GM10248 (cell line): ENCODE results near the gene ALDH3B2.

Experiments used
- CTCF ChIA-PET: fragments of 300-600 bp; sonication (Branson Sonifier 250); formaldehyde crosslinking; extraction: SDS; loops from one replicate; lab custom pipeline; 2021; ENCODE audit warnings: antibody characterized with exemption; lab: Yijun Ruan, JAX
- POLR2A ChIA-PET: fragments of 350-650 bp; sonication (Branson Sonifier 250); formaldehyde crosslinking; extraction: SDS; loops from one replicate; lab custom pipeline; 2020; ENCODE audit warnings: antibody characterized with exemption; lab: Yijun Ruan, JAX
- DNase-seq: peaks from one replicate; pipeline ENCODE4 v3.0.0; 2012; ENCODE audit errors: extremely low spot score
- TF ChIP-seq, protein P1 (sequence below): IDR thresholded peaks from 2 replicates; pipeline ENCODE4 v1.5.1; 2012; ENCODE audit warnings: mild to moderate bottlenecking, low read depth; ENCODE audit errors: extremely low read depth, missing control alignments, control extremely low read depth

The ALDH3B2 gene

DNA sequence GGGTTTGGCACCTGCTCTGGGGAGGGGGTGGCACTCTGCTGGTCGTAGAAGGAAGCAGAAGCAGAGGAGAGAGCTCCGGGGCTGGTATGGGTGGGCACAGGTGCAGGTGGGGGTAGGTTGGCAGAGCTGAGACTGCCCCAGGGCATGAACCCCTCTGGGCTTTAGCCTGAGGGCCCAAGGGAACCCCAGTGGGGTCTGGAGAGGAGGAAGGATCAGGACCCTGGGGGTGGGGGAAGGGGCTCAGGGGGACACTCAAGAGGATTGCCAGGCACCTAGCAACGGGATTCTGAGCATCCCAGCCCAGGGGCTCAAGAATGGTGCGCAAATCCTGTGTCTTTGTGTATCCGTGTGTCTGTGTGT is 6.3 kb downstream of the ALDH3B2 start:
- POLR2A ChIA-PET: no interaction called here
- TF ChIP-seq, protein P1, sequence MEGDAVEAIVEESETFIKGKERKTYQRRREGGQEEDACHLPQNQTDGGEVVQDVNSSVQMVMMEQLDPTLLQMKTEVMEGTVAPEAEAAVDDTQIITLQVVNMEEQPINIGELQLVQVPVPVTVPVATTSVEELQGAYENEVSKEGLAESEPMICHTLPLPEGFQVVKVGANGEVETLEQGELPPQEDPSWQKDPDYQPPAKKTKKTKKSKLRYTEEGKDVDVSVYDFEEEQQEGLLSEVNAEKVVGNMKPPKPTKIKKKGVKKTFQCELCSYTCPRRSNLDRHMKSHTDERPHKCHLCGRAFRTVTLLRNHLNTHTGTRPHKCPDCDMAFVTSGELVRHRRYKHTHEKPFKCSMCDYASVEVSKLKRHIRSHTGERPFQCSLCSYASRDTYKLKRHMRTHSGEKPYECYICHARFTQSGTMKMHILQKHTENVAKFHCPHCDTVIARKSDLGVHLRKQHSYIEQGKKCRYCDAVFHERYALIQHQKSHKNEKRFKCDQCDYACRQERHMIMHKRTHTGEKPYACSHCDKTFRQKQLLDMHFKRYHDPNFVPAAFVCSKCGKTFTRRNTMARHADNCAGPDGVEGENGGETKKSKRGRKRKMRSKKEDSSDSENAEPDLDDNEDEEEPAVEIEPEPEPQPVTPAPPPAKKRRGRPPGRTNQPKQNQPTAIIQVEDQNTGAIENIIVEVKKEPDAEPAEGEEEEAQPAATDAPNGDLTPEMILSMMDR: no peak
- CTCF ChIA-PET: interaction anchor here (1.0 to 3.4 kb wide), 3 partner anchors 21 to 132 kb away, joined by 3 to 21 read pairs (median 4); partner anchors contain the start of gene NUDT8
- no peak for DNase-seq

DNA sequence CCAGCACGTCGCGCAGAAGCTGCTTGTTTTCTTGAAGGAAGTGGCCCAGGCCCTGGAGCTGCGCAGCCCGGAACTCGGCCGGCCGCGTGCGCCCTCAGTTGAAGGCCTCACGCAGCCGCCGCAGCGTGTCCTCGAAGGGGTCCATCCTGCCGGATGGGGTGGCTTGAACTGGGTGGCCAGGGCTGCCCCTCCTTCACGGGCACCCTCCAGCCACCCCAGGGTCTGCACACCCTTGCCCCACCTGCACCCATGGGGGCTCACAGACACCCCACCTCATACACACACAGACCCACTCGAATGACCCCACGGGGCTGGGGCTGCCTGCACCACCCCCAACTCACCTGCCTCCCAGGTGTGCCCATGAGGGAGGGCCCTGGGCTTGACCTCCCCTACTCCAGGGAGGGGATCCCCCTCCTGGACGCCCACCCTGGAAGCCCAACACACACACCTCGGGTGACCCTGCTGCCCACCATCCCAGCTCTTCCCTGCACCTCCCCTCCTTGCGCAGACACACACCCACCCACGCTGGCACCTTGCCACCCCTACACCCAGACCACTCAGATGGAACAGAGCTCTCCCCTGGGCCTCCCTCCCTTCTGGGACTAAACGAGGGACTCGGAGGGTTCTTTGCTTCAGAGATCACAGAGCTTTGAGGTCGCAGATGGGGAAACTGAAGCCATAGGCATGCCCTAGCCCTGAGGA is 6.8 kb downstream of the ALDH3B2 start:
- ChIA-PET CTCF (interaction anchor here (1.0 to 3.4 kb wide), 4 partner anchors 15 to 133 kb away, joined by 3 to 21 read pairs (median 4); partner anchors contain the start of gene NUDT8), POLR2A (no interaction called here)
- TF ChIP-seq, protein P1: no peak
- DNase-seq: peak; percentile 30

DNA sequence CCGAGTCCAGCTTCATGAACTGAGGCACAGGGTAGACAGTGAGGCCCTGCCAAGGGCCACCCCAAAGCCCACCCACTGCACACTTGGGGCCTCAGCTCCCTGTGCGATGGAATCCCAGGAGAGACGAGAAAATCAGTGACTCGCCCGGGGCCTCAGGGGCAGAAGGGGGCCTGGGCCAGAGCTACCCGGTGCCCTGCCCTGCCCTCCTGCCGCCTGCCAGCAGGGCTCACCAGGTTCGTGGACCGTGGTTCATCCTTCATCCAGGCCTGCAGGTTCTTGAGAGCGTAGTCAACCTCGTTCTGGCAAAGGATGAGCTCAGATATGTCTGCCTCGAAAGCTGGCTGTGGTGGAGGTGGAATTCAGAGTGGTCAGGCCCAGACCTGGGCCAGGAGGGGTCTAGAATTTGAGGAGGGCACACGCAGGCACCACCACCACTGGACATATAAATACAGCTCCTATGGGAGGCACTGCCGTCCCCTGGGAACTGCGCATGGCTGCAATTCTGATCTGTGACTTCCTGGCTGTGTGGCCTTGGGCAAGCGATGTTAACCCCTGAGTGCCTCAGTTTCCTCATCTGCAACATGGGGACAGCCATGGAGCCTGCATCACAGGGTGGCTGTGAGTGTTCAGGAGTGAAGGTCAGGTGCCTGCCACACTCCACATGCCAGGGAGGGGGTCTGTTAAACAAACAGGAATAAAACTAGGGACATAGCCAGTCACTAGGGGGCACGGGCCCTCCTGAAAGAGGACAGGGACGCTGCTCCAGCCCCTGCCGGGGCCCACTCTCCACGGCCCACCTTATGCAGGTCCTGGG is 7.5 kb downstream of the ALDH3B2 start:
- TF ChIP-seq, protein P1: no peak
- CTCF ChIA-PET: interaction anchor here (1.0 to 3.4 kb wide), 6 partner anchors 15 to 133 kb away, joined by 3 to 21 read pairs (median 4); partner anchors contain the start of gene NUDT8
- POLR2A ChIA-PET: no interaction called here
- DNase-seq: peak; percentile 14

DNA sequence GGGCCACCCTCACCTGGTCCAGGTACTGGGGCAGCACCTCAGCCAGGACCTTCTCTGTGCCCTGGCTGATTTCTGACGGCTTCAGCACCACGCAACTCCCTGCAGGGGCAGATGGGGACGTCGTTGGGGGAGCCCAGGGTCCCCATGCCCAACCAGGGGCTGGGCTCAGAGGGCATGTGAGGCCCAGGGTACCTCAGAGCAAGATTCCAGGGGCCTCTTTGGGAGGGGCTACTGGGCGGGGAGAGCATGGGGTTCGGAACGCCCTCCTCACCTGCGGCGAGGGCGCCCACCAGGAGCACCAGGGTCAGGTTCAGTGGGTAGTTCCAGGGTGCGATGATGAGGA is 8.1 kb downstream of the ALDH3B2 start:
- TF ChIP-seq, protein P1: no peak
- ChIA-PET POLR2A (no interaction called here), CTCF (interaction anchor here (1.1 to 3.4 kb wide), 4 partner anchors 14 to 94 kb away, joined by 3 to 21 read pairs (median 4); partner anchors contain the start of gene NUDT8)
- no peak for DNase-seq

DNA sequence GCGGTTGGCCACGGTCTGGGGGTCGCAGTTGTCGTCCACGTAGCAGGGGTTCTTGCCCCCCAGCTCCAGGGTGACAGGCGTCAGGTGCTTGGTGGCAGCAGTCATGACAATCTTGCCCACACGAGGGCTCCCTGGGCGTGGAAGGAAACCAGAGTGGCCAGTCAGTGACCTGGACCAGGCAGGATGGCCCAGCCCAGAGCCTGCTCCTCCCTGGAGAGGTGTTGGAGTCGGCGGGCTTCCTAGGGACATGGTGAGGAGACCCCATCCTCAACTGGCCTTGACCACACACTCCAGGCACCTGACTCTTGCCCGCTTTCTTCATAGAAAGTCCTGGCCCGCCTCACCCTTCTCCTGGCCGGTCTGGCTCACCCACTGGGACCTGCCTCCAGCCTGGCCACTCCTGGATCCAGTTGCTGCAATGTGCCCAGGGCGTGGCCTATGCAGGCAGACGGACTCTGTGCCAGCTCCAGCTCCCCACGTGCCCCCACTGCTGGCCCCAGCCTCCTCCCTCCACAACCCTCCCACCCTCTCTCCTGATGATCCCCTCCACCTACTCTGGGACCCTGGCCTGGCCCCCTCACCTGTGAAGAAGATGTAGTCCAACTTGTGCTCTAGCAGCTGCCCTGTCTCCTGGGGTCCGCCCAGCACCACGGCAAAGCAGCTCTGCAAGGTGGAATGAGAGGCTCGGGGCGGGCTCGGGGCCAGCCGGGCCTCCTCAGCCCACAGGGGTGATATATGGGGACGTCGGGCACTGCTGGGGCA is 8.7 kb downstream of the ALDH3B2 start:
- ChIA-PET CTCF (interaction anchor here (1.1 to 3.4 kb wide), 4 partner anchors 18 to 94 kb away, joined by 3 to 21 read pairs (median 4); partner anchors contain the start of gene NUDT8), POLR2A (no interaction called here)
- peak; percentile 41 for DNase-seq
- TF ChIP-seq, protein P1: no peak
